HEK293 (cell line): ENCODE data around the gene ZNF585A.

ENCODE experiments used
- CTCF ChIP-seq: fragments of 450-650 bp; formaldehyde crosslinking; IDR thresholded peaks from 2 replicates; pipeline ENCODE4 v1.5.1; 2016; ENCODE audit warnings: missing biosample characterization, missing genetic modification characterization
- PATZ1 ChIP-seq: fragments of 450-650 bp; formaldehyde crosslinking; IDR thresholded peaks from 2 replicates; pipeline ENCODE4 v1.5.1; 2016; ENCODE audit warnings: missing biosample characterization, missing genetic modification characterization
- ZNF335 ChIP-seq: fragments of 450-650 bp; formaldehyde crosslinking; conservative IDR thresholded peaks from 2 replicates; pipeline ENCODE4 v1.5.1; 2016; ENCODE audit warnings: missing biosample characterization, missing genetic modification characterization
- ZNF560 ChIP-seq: fragments of 450-650 bp; formaldehyde crosslinking; IDR thresholded peaks from 2 replicates; pipeline ENCODE4 v1.5.1; 2017; ENCODE audit warnings: missing biosample characterization, missing genetic modification characterization, borderline replicate concordance
- ZSCAN18 ChIP-seq: fragments of 450-650 bp; formaldehyde crosslinking; IDR thresholded peaks from 2 replicates; pipeline ENCODE4 v1.5.1; 2016; ENCODE audit warnings: missing biosample characterization, missing genetic modification characterization

- no peak for TF ChIP-seq ZNF335 (tag by site-specific recombination)
- TF ChIP-seq ZNF560 (tag by site-specific recombination) = no peak
- no peak for TF ChIP-seq CTCF
- TF ChIP-seq ZSCAN18 = no peak
- no peak for TF ChIP-seq PATZ1 (tag by site-specific recombination)
These were observed 73.9 kb downstream of the ZNF585A start for GRCh38 chr19:37098570-37098969.
